Activated CD8-positive, alpha-beta memory T cell treated with anti-CD3 and anti-CD28 coated beads for 48 hours (primary cell): ENCODE measurements around the gene TNS3.

Experiments used
- DNase-seq, 3 experiments: peaks; one replicate each; pipeline ENCODE4 v3.0.0-alpha.2; 2020; ENCODE audit warnings: low read depth in 2 of 3, low spot score in 2 of 3

Gene TNS3

GRCh38 chr7:47332681-47333553 is 249.0 kb downstream of the TNS3 start:
- DNase-seq, result no peak

DNA sequence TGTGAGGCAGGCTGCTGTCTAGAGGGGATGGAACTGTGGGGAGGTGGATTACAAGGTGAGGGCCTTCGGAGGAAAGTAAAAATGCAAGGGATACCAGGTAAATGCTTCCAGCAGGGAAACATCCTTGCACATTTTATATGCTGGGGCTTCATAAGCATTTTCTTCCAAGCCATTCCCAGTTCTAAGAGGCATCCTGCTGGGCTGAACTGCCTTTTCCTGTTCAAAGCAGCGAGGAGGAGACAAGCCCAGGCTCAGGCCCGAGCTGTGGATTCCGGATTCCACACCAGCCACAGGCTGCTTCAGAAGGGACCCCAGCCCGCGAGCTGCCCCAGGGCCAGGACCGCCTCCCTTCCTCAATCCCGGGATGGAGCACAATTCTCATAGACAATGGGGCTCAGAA is 249.7 kb downstream of the TNS3 start:
- no peak for DNase-seq

GRCh38 chr7:47331179-47331565 is 250.7 kb downstream of the TNS3 start:
- no peak for DNase-seq

- no peak for DNase-seq
Measured at GRCh38 chr7:47330561-47331178, 251.2 kb downstream of the TNS3 start.

- DNase-seq, result no peak
Measured at GRCh38 chr7:47330026-47330425, 251.9 kb downstream of the TNS3 start.

DNA sequence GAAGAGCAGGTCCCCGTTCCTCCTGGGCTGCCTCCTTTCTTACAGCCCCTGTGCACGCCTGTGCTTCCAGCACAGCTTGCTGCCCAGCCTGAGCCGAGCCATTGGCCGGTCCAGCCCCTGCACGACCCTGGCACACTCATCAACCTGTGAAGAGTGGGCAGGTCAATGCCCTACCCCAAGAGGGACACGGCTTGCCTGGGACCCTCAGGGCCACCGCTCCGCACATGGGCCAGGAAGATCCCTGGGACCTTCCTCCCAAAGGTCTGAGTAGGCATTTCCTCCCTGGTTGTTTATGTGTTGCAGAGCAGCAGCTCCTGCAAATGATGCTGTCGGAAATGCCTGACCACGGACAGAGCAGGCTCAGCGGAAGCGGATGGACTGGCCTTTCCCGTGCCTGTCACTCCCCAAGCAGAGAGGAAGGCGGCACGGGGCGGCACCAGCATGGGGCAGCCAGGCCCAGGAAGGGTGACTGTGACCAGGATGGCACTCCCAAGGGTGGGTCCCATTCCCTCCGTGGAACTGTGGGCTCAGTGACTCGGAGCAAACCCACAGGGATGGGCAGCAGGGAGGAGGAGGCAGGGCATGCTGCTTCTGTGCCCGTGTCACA is 252.5 kb downstream of the TNS3 start:
- DNase-seq, result no peak

DNA sequence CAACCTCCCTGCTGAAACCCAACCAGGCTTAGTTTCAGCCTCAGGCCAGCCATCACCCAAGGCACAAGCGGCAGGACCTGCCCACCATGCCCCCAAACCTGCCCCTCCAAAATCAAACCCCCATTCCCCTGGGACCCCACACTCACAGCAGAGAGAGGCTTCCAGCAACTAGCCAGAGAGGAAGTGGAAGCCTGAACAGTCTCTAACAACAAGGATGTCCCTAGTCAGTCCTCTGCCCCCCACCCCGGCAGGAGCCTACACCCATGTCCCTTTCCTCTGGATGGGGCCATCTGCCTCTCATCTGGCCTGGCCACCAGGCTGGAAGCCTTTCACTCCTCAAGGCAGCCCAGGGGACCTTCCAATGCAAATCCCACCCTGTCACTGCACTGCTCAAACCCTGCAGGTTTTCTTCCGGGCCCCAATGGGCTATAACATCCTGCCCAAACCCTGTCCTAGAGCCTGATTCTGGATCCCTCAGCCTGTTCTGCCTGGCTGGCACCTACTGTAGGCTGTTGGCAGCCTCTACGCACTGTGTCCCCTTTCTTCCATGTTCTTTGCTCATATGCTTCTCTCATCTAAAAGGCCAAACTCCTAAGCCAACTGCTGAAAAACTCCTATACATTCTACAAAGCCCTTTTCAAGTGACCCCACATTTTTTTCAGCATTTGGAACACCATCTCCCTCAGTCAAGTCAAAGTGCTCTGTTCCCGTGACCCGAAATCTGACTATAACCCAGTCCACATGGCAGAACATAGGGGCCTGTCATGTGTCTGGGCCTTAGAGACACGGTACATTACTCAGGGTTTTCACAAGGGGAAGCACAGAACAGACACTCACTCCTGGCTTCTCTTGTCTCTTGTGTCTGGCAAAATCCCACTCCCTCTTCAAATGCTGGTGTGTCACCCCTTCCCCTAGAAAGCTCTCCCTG is 253.3 kb downstream of the TNS3 start:
- DNase-seq, result no peak

DNA sequence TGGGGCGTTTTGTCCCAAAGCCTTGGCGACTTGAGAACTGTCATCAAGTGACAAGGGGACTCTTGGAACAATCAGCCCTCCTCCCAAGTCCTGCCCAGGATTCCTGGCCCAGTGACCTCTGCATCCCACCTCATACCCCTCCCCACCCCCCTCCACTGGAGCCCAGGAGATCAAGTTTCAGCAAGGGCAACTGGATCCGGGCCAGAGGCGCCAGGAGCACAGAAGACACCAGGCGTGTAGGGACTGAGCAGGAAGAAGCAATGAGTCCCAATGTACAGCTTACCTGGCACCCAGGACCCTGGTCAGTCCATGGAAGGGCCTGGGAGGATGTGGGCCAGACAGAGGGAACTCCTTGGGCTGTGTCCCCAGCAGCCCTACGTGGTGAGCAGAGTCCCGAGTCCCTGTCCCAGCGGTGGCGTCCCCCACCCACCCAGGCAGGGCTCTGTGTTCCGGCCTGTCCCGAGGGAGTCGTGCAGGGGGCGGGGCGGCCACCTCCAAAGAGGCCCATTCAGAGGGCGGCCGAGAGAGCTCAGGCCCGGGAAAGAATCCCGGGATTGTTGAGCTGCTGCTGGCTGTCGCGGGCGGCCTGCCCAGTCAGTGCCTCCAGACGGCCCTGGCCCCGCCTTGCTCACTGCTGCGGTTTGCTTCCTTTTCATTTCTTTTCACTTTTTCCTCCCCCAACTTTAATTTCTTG is 254.1 kb downstream of the TNS3 start:
- DNase-seq, result no peak

GRCh38 chr7:47327346-47327697 is 254.6 kb downstream of the TNS3 start:
- no peak for DNase-seq

- DNase-seq, result no peak
Measured at GRCh38 chr7:47326808-47327207, 255.1 kb downstream of the TNS3 start.

DNA sequence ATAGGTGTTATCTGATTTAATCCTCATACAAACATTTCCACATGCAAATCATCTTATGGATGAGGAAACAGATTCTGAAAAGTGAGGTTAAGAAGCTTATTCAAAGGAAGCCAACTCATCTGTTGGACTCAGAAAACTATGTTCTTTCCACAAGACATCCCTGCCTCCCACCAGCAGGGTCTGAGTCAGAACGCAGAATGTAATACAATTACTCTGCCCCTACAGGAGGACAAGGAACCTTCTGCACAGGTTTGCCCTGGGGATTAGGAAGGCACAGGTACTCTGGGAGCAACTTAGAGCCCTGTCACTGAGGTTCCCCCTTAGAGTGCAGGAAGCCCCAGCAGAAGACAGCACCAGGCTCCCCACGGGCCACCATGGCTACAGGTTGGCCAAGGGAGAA is 255.7 kb downstream of the TNS3 start:
- DNase-seq, result no peak

DNA sequence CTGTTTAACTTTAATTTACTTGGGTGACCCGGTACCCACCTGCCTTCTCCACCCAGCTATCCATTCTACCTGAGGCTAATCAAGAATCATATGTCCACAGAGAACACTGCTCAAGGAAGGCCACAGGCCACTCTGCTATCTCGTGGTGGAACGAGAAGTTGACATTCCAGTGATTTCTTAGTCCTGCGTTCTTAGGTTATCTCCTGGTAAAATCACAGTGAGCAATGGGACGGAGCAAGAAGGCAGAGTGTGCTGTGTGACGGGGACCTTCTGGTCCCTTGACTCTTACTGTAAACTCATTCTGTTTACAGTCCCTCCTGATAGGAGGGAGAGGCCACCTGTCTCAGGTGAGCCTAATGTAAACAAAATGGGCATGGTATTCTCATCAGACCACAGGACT is 256.6 kb downstream of the TNS3 start:
- DNase-seq, result no peak

- DNase-seq, result no peak
Measured at GRCh38 chr7:47323904-47324303, 258.0 kb downstream of the TNS3 start.

DNA sequence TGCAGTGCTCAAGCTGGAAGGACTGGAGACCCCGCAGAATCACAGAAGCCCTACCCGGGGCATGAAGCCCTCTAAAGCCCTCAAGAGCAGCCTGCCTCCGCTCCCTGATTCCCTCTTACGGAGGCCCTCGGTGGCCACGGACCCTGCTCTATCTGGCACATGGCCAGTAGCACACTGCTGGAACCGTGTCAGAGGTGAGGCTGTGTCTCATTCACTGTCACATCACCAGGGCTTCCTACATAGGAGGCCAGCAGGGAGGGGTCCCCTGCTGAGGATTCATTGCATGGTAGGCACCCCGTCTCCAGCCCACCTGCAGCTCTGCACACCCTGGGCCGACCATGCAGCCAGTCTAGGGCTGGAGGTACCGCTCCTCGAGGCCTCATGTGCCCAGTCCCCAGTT is 259.2 kb downstream of the TNS3 start:
- no peak for DNase-seq

- no peak for DNase-seq
Measured at GRCh38 chr7:47320296-47320695, 261.6 kb downstream of the TNS3 start.

DNA sequence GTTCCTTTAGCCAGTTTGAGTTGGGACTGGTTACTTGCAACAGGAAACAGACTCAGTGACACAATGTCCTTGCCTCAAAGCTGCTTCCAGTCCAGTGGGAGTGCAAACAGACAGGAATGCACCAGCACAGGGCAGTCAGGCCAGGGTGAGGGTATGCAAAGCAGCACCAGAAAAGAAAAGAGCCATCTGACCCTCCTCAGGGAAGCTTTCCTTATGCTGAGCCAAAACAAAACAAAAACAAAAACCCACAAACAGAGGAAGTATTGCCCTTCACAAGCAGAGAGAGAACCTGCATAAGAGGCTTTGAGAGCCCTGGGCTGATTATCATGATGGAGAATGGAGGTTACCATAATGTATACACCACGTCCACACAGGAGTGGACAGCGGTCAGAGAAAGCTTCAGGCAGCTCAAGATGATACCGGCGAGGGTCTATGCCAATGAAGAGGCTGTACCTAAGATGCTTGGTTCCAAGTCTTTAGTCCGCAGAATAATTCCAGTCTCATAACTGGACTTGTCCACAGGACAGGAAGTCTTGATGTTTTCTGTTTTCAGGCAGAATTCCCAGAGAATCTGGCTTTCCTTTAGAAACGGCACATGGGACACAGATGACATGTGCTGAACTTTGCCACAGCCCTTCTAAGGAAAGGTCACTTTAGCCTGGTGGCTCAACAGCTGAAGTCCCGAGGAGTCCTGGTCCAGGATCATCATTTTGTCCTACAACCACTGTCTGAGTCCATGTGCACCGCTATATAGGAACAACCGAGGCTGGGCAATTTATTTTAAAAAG is 263.3 kb downstream of the TNS3 start:
- no peak for DNase-seq

DNA sequence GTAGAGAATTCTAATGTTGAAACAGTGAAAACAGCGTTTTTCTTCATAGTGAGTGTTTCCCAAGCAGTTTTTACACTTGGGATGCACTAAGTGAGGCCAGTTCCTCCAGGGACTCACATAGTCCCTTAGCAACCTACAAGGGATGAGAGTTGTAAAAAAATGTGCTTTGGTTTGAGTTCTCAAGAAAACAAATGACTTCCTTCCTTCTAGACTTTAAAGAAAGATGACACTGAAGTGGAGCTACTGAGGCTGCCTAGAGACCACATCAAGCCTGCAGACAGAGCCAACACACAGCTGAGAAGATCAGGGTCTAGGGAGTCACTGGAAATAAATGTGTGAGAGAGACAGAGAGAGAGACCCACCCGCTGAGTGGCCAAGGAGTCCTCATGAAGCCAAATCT is 264.4 kb downstream of the TNS3 start:
- DNase-seq, result no peak

GRCh38 chr7:47314728-47315607 is 266.9 kb downstream of the TNS3 start:
- DNase-seq, result no peak

- no peak for DNase-seq
Measured at GRCh38 chr7:47314248-47314647, 267.7 kb downstream of the TNS3 start.
